Measurements from ENCODE around the gene ASTN2. TPM values are rescaled to one million over a fixed set of nuclear protein-coding genes. Genes with fewer than 3 reads are reported as not detected.

Gene ASTN2
- 100 to 1,000 TPM; 113 to 153 TPM for total RNA-seq

GRCh38 chr9:117414906-117415331 lies at the start of gene ASTN2:
Gene ASTN2, minus strand, starts transcription at chr9:117415057. Its CDS starts 119 bp downstream, at chr9:117414938.
- peak; percentile 61 for DNase-seq (ENCODE audit: low spot score)
- intact Hi-C loops (cut with DNase I): loop anchor here (10.0 kb wide), 1 partner anchor 170 kb away; no protein-coding TSS in a partner anchor
- TF ChIP-seq CTCF (IDR thresholded peaks at IDR 0.05) (no peak), POLR2AphosphoS5 (IDR thresholded peaks at IDR 0.05) (no peak), POLR2A (IDR thresholded peaks at IDR 0.05) (no peak)
- Histone ChIP-seq H3K27ac (peak within 1 kb of the TSS; percentile 56 to 77), H3K27me3 (replicated peaks; ENCODE audit: insufficient read depth) (no peaks in the 10 kb centered on the region), H3K36me3 (no peaks in the 10 kb centered on the region), H3K4me1 (replicated peaks) (no peaks in the 10 kb centered on the region), H3K9me3 (no peaks in the 10 kb centered on the region), H3K4me3 (peak within 1 kb of the TSS; percentile 54 to 67)
- 1% methylated on average over 22 of the region's 48 CpGs for WGBS

GRCh38 chr9:117462861-117463260 lies 48.0 kb upstream of the ASTN2 start:
- Histone ChIP-seq H3K4me3 (peak overlapping the region; percentile 1 to 38), H3K4me1 (replicated peaks) (no peaks in the 10 kb centered on the region), H3K36me3 (no peaks in the 10 kb centered on the region), H3K9me3 (no peaks in the 10 kb centered on the region), H3K27ac (no peak overlapping the region), H3K27me3 (replicated peaks; ENCODE audit: insufficient read depth) (no peaks in the 10 kb centered on the region)
- 61% methylated on average over 4 of the region's 4 CpGs for WGBS
- no peak for DNase-seq (ENCODE audit: low spot score)
- intact Hi-C loops (cut with DNase I): no loop called here
- TF ChIP-seq POLR2AphosphoS5 (IDR thresholded peaks at IDR 0.05) (no peak), POLR2A (IDR thresholded peaks at IDR 0.05) (no peak), CTCF (IDR thresholded peaks at IDR 0.05) (no peak)

- intact Hi-C loops (cut with DNase I): no loop called here
- H3K4me3 ChIP-seq: no peak overlapping the region
- H3K4me1 ChIP-seq (replicated peaks): no peaks in the 10 kb centered on the region
- no peaks in the 10 kb centered on the region for H3K27me3 ChIP-seq (replicated peaks; ENCODE audit: insufficient read depth)
- TF ChIP-seq POLR2AphosphoS5 (IDR thresholded peaks at IDR 0.05) (no peak), CTCF (IDR thresholded peaks at IDR 0.05) (no peak), POLR2A (IDR thresholded peaks at IDR 0.05) (no peak)
- no peaks in the 10 kb centered on the region for H3K36me3 ChIP-seq
- no peaks in the 10 kb centered on the region for H3K9me3 ChIP-seq
- no peak for DNase-seq (ENCODE audit: low spot score)
- 69% methylated on average over 3 of the region's 3 CpGs for WGBS
- no peak overlapping the region for H3K27ac ChIP-seq
These were observed 46.5 kb upstream of the ASTN2 start for GRCh38 chr9:117461386-117461785.

- Histone ChIP-seq H3K4me1 (replicated peaks) (no peaks in the 10 kb centered on the region), H3K27me3 (replicated peaks; ENCODE audit: insufficient read depth) (no peaks in the 10 kb centered on the region), H3K27ac (no peak overlapping the region), H3K4me3 (no peak overlapping the region), H3K9me3 (no peaks in the 10 kb centered on the region), H3K36me3 (no peaks in the 10 kb centered on the region)
- no peak for DNase-seq (ENCODE audit: low spot score)
- 84% methylated on average over 3 of the region's 3 CpGs for WGBS
- TF ChIP-seq CTCF (IDR thresholded peaks at IDR 0.05) (no peak), POLR2AphosphoS5 (IDR thresholded peaks at IDR 0.05) (no peak), POLR2A (IDR thresholded peaks at IDR 0.05) (no peak)
- intact Hi-C loops (cut with DNase I): no loop called here
These were observed 45.9 kb upstream of the ASTN2 start for GRCh38 chr9:117460743-117461142.

- DNase-seq (ENCODE audit: low spot score): no peak
- Histone ChIP-seq H3K9me3 (no peaks in the 10 kb centered on the region), H3K4me1 (replicated peaks) (no peaks in the 10 kb centered on the region), H3K36me3 (no peaks in the 10 kb centered on the region), H3K27ac (no peak overlapping the region), H3K4me3 (no peak overlapping the region), H3K27me3 (replicated peaks; ENCODE audit: insufficient read depth) (no peaks in the 10 kb centered on the region)
- TF ChIP-seq CTCF (IDR thresholded peaks at IDR 0.05) (no peak), POLR2AphosphoS5 (IDR thresholded peaks at IDR 0.05) (no peak), POLR2A (IDR thresholded peaks at IDR 0.05) (no peak)
- intact Hi-C loops (cut with DNase I): no loop called here
These were observed 45.1 kb upstream of the ASTN2 start for GRCh38 chr9:117459913-117460312.

Measured in prostate gland (tissue), 2 donors.